ENCODE results near the gene NQO2. TPM values are rescaled to one million over a fixed set of nuclear protein-coding genes. Genes with fewer than 3 reads are reported as not detected.

NQO2 gene
- total and polyA plus RNA-seq, 2 donors (not counting 1 experiment from before 2014, with no cell fraction given): 12.1 to 13.5 TPM

- DNase-seq (ENCODE audit: low read depth in 2 of 2): no peak
- TF ChIP-seq EZH2 (IDR thresholded peaks at IDR 0.05; ENCODE audit: low read length, missing control alignments) (no peak), CTCF (conservative IDR thresholded peaks at IDR 0.05 in 1 of 2, IDR thresholded peaks at IDR 0.05 in 1 of 2; ENCODE audit: low read depth in 1 of 2, low read length in 2 of 2) (no peak)
- no peak overlapping the region for H3K27ac ChIP-seq (ENCODE audit: insufficient read depth, low read length)
- H3K36me3 ChIP-seq (ENCODE audit: control insufficient read depth, insufficient read depth, low read length): peaks cover 12% of the 10 kb centered on the region
- no peak overlapping the region for H3K9ac ChIP-seq (ENCODE audit: insufficient read depth, low read length)
- H3K4me2 ChIP-seq (ENCODE audit: extremely low read depth, insufficient read depth, low read length): no peak overlapping the region
- no peaks in the 10 kb centered on the region for H4K20me1 ChIP-seq (ENCODE audit: control insufficient read depth, extremely low read depth, insufficient read depth, low read length)
- no peak overlapping the region for H3K4me3 ChIP-seq (replicated peaks in 1 of 4; ENCODE audit: control extremely low read depth in 1 of 4, insufficient read depth in 1 of 4, low read depth in 3 of 4, low read length in 4 of 4)
- H3K4me1 ChIP-seq (ENCODE audit: control insufficient read depth, extremely low read depth, insufficient read depth, low read length): peaks cover 24% of the 10 kb centered on the region
- peaks cover 57% of the 10 kb centered on the region for H3K79me2 ChIP-seq (ENCODE audit: control insufficient read depth, insufficient read depth, low read length)
- H3K9me3 ChIP-seq (ENCODE audit: control insufficient read depth, insufficient read depth, low read depth, low read length): no peaks in the 10 kb centered on the region
- no peak overlapping the region for H2AFZ ChIP-seq (ENCODE audit: low read length)
- no peaks in the 10 kb centered on the region for H3K27me3 ChIP-seq (ENCODE audit: control insufficient read depth, insufficient read depth, low read length)
Measured at GRCh38 chr6:2958776-2959175, 40.9 kb upstream of the NQO2 start.

GRCh38 chr6:2959909-2960719 is 39.6 kb upstream of the NQO2 start:
- peak overlapping the region; percentile 56 for H3K4me2 ChIP-seq (ENCODE audit: extremely low read depth, insufficient read depth, low read length)
- no peak overlapping the region for H2AFZ ChIP-seq (ENCODE audit: low read length)
- peak overlapping the region; percentile 20 for H3K9ac ChIP-seq (ENCODE audit: insufficient read depth, low read length)
- no peaks in the 10 kb centered on the region for H3K9me3 ChIP-seq (ENCODE audit: control insufficient read depth, insufficient read depth, low read depth, low read length)
- peak overlapping the region; percentile 60 for H3K27ac ChIP-seq (ENCODE audit: insufficient read depth, low read length)
- TF ChIP-seq EZH2 (IDR thresholded peaks at IDR 0.05; ENCODE audit: low read length, missing control alignments): no peak
- no peak for TF ChIP-seq CTCF (conservative IDR thresholded peaks at IDR 0.05 in 1 of 2, IDR thresholded peaks at IDR 0.05 in 1 of 2; ENCODE audit: low read depth in 1 of 2, low read length in 2 of 2)
- H3K27me3 ChIP-seq (ENCODE audit: control insufficient read depth, insufficient read depth, low read length): no peaks in the 10 kb centered on the region
- peaks cover 65% of the 10 kb centered on the region for H3K79me2 ChIP-seq (ENCODE audit: control insufficient read depth, insufficient read depth, low read length)
- H4K20me1 ChIP-seq (ENCODE audit: control insufficient read depth, extremely low read depth, insufficient read depth, low read length): no peaks in the 10 kb centered on the region
- H3K36me3 ChIP-seq (ENCODE audit: control insufficient read depth, insufficient read depth, low read length): peaks cover 12% of the 10 kb centered on the region
- peak; percentile 55 to 87 for DNase-seq (ENCODE audit: low read depth in 2 of 2)
- peaks cover 24% of the 10 kb centered on the region for H3K4me1 ChIP-seq (ENCODE audit: control insufficient read depth, extremely low read depth, insufficient read depth, low read length)
- H3K4me3 ChIP-seq (replicated peaks in 1 of 4; ENCODE audit: control extremely low read depth in 1 of 4, insufficient read depth in 1 of 4, low read depth in 3 of 4, low read length in 4 of 4): no peak overlapping the region

GRCh38 chr6:2960935-2961334 is 38.8 kb upstream of the NQO2 start:
- peak in 1 of 2 donors; percentile 19 for DNase-seq (ENCODE audit: low read depth in 2 of 2)
- H3K4me1 ChIP-seq (ENCODE audit: control insufficient read depth, extremely low read depth, insufficient read depth, low read length): peaks cover 24% of the 10 kb centered on the region
- H2AFZ ChIP-seq (ENCODE audit: low read length): no peak overlapping the region
- H3K36me3 ChIP-seq (ENCODE audit: control insufficient read depth, insufficient read depth, low read length): peaks cover 11% of the 10 kb centered on the region
- peaks cover 70% of the 10 kb centered on the region for H3K79me2 ChIP-seq (ENCODE audit: control insufficient read depth, insufficient read depth, low read length)
- no peaks in the 10 kb centered on the region for H3K27me3 ChIP-seq (ENCODE audit: control insufficient read depth, insufficient read depth, low read length)
- no peaks in the 10 kb centered on the region for H4K20me1 ChIP-seq (ENCODE audit: control insufficient read depth, extremely low read depth, insufficient read depth, low read length)
- H3K4me2 ChIP-seq (ENCODE audit: extremely low read depth, insufficient read depth, low read length): peak overlapping the region; percentile 56
- TF ChIP-seq CTCF (conservative IDR thresholded peaks at IDR 0.05 in 1 of 2, IDR thresholded peaks at IDR 0.05 in 1 of 2; ENCODE audit: low read depth in 1 of 2, low read length in 2 of 2) (no peak), EZH2 (IDR thresholded peaks at IDR 0.05; ENCODE audit: low read length, missing control alignments) (no peak)
- peak overlapping the region; percentile 37 for H3K27ac ChIP-seq (ENCODE audit: insufficient read depth, low read length)
- no peak overlapping the region for H3K9ac ChIP-seq (ENCODE audit: insufficient read depth, low read length)
- H3K9me3 ChIP-seq (ENCODE audit: control insufficient read depth, insufficient read depth, low read depth, low read length): no peaks in the 10 kb centered on the region
- no peak overlapping the region for H3K4me3 ChIP-seq (replicated peaks in 1 of 4; ENCODE audit: control extremely low read depth in 1 of 4, insufficient read depth in 1 of 4, low read depth in 3 of 4, low read length in 4 of 4)

All from fibroblast of lung (primary cell).